Measurements from ENCODE around the gene HCN3.

The HCN3 gene

DNA sequence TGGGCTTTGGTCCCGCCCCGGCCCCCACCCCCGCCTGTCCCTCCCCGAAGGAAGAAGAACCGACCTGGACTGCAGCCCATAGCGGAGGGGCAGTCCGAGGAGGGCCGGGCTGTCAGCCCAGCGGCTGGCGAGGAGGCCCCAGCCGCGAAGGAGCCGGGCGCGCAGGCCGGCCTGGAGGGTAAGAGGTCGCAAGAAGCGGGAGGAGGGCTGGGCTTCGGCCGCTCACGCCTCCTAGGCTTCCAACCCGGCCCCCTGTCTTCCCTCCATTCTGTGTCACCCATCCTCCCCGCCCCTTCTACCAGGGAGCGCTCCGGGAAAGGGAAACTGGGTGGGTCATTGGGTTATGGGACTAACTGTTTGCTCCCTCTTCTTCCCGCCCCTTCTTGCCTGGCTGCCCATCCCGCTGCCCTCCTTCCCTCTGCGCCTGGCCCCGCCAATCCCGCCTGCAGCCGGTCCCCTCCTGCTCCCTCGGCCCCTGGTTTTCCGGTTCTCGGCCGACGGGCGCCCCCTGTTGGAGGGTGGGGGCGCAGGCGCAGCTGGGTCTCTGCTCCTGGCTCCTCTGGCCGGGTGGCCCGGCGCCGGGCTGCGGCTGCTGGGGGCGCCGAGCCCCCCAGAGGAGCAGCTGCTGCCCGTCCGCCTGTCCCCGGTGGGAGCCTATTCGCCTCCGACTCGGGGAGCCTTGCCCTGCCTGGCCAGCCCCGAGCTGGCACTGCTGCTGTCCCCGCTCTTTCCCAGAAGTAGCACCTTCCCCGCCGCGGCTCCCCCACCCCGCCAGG is 45.9 kb downstream of the HCN3 start:
- peak overlapping the region; percentile 86 for H3K9ac ChIP-seq (ENCODE audit: low read depth, low read length, poor library complexity, severe bottlenecking)
- peaks cover 26% of the 10 kb centered on the region for H3K4me1 ChIP-seq (ENCODE audit: insufficient read depth, low read length, poor library complexity, severe bottlenecking)
- H3K4me2 ChIP-seq (ENCODE audit: low read depth, low read length, poor library complexity, severe bottlenecking) = peak overlapping the region; percentile 79
- TF ChIP-seq, protein P1, sequence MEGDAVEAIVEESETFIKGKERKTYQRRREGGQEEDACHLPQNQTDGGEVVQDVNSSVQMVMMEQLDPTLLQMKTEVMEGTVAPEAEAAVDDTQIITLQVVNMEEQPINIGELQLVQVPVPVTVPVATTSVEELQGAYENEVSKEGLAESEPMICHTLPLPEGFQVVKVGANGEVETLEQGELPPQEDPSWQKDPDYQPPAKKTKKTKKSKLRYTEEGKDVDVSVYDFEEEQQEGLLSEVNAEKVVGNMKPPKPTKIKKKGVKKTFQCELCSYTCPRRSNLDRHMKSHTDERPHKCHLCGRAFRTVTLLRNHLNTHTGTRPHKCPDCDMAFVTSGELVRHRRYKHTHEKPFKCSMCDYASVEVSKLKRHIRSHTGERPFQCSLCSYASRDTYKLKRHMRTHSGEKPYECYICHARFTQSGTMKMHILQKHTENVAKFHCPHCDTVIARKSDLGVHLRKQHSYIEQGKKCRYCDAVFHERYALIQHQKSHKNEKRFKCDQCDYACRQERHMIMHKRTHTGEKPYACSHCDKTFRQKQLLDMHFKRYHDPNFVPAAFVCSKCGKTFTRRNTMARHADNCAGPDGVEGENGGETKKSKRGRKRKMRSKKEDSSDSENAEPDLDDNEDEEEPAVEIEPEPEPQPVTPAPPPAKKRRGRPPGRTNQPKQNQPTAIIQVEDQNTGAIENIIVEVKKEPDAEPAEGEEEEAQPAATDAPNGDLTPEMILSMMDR (conservative IDR thresholded peaks at IDR 0.05; ENCODE audit: low read length) = peak; percentile 73
- TF ChIP-seq EZH2phosphoT487 (IDR thresholded peaks at IDR 0.05; ENCODE audit: borderline replicate concordance) = no peak
- H3K9me2 ChIP-seq (replicated peaks; ENCODE audit: low read depth, low read length) = no peaks in the 10 kb centered on the region
- H3K9me3 ChIP-seq (ENCODE audit: insufficient read depth, low read depth, low read length) = no peaks in the 10 kb centered on the region
- H3K36me3 ChIP-seq (ENCODE audit: insufficient read depth, low read length) = peaks cover 33% of the 10 kb centered on the region; the same call in 1 of the 2 replicates
- peaks cover 17% of the 10 kb centered on the region for H4K20me1 ChIP-seq (ENCODE audit: insufficient read depth, low read length, poor library complexity, severe bottlenecking)
- 0 out of 2 replicates have a peak, but pooled peaks cover 6% of the 10 kb centered on the region for H3F3A ChIP-seq (ENCODE audit: low read depth)
- peaks cover 10% of the 10 kb centered on the region for H3K79me2 ChIP-seq (ENCODE audit: insufficient read depth, low read length)
- peak overlapping the region; percentile 92 for H3K4me3 ChIP-seq (ENCODE audit: low read length, poor library complexity, severe bottlenecking)
- no peaks in the 10 kb centered on the region for H3K27me3 ChIP-seq (ENCODE audit: insufficient read depth, low read length, poor library complexity, severe bottlenecking)
- H2AFZ ChIP-seq (ENCODE audit: low read length) = peak overlapping the region; percentile 72

DNA sequence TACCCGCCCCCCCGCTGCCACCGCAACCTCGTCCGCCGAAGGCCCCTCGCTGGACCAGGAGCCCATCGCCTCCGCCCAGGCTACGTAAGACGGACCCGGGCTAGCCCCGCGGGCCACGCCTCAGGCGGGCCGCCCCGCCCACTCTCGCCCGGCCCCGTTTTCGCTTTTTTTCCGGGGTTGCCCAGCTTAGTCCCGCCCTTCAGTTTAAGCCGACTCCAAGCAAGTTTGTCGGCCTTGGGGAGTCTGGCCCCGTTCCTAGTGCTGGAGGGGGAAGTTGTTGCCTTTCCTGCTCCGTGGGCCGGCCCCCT is 46.4 kb downstream of the HCN3 start:
- Histone ChIP-seq H3K4me1 (ENCODE audit: insufficient read depth, low read length, poor library complexity, severe bottlenecking) (peaks cover 26% of the 10 kb centered on the region), H3K4me3 (ENCODE audit: low read length, poor library complexity, severe bottlenecking) (peak overlapping the region; percentile 92), H3K4me2 (ENCODE audit: low read depth, low read length, poor library complexity, severe bottlenecking) (peak overlapping the region; percentile 79), H4K20me1 (ENCODE audit: insufficient read depth, low read length, poor library complexity, severe bottlenecking) (peaks cover 13% of the 10 kb centered on the region), H2AFZ (ENCODE audit: low read length) (peak overlapping the region; percentile 84), H3K27me3 (ENCODE audit: insufficient read depth, low read length, poor library complexity, severe bottlenecking) (no peaks in the 10 kb centered on the region), H3K9ac (ENCODE audit: low read depth, low read length, poor library complexity, severe bottlenecking) (peak overlapping the region; percentile 86), H3F3A (ENCODE audit: low read depth) (0 out of 2 replicates have a peak, but pooled peaks cover 6% of the 10 kb centered on the region), H3K9me3 (ENCODE audit: insufficient read depth, low read depth, low read length) (no peaks in the 10 kb centered on the region), H3K79me2 (ENCODE audit: insufficient read depth, low read length) (peaks cover 10% of the 10 kb centered on the region), H3K36me3 (ENCODE audit: insufficient read depth, low read length) (peaks cover 28% of the 10 kb centered on the region; the same call in 1 of the 2 replicates), H3K9me2 (replicated peaks; ENCODE audit: low read depth, low read length) (no peaks in the 10 kb centered on the region)
- TF ChIP-seq, protein P1 (conservative IDR thresholded peaks at IDR 0.05; ENCODE audit: low read length) = no peak
- TF ChIP-seq EZH2phosphoT487 (IDR thresholded peaks at IDR 0.05; ENCODE audit: borderline replicate concordance) = no peak

- Histone ChIP-seq H3K9me3 (ENCODE audit: insufficient read depth, low read depth, low read length) (no peaks in the 10 kb centered on the region), H3F3A (ENCODE audit: low read depth) (0 out of 2 replicates have a peak, but pooled peaks cover 6% of the 10 kb centered on the region), H3K9me2 (replicated peaks; ENCODE audit: low read depth, low read length) (no peaks in the 10 kb centered on the region), H2AFZ (ENCODE audit: low read length) (peak overlapping the region; percentile 84), H3K4me2 (ENCODE audit: low read depth, low read length, poor library complexity, severe bottlenecking) (peak overlapping the region; percentile 79), H4K20me1 (ENCODE audit: insufficient read depth, low read length, poor library complexity, severe bottlenecking) (peaks cover 9% of the 10 kb centered on the region), H3K36me3 (ENCODE audit: insufficient read depth, low read length) (peaks cover 23% of the 10 kb centered on the region; the same call in 1 of the 2 replicates), H3K27me3 (ENCODE audit: insufficient read depth, low read length, poor library complexity, severe bottlenecking) (no peaks in the 10 kb centered on the region), H3K4me1 (ENCODE audit: insufficient read depth, low read length, poor library complexity, severe bottlenecking) (peaks cover 26% of the 10 kb centered on the region), H3K79me2 (ENCODE audit: insufficient read depth, low read length) (peaks cover 10% of the 10 kb centered on the region), H3K4me3 (ENCODE audit: low read length, poor library complexity, severe bottlenecking) (peak overlapping the region; percentile 92), H3K9ac (ENCODE audit: low read depth, low read length, poor library complexity, severe bottlenecking) (peak overlapping the region; percentile 86)
- TF ChIP-seq EZH2phosphoT487 (IDR thresholded peaks at IDR 0.05; ENCODE audit: borderline replicate concordance) = no peak
- TF ChIP-seq, protein P1 (conservative IDR thresholded peaks at IDR 0.05; ENCODE audit: low read length) = no peak
These were observed 46.9 kb downstream of the HCN3 start for GRCh38 chr1:155324037-155324716.

All from Loucy (cell line).